ENCODE data around the gene MYPN. TPM values are rescaled to one million over a fixed set of nuclear protein-coding genes. Genes with fewer than 3 reads are reported as not detected.

MYPN gene
- polyA plus RNA-seq, 2 of the 4 experiments (the other 2 are of a cell fraction): 1.5 to 2.1 TPM

GRCh38 chr10:68237173-68237572 is 127.9 kb downstream of the MYPN start:
- no peaks in the 10 kb centered on the region for H3K4me1 ChIP-seq
- ATAC-seq: no peak
- CTCF ChIA-PET: interaction anchor here (1.3 to 1.4 kb wide), 3 partner anchors 17 to 24 kb away, joined by 3 to 6 read pairs (median 5); no protein-coding TSS in a partner anchor

GRCh38 chr10:68238371-68238770 is 129.1 kb downstream of the MYPN start:
- no peak overlapping the region for H3K4me2 ChIP-seq
- H3K9me3 ChIP-seq: no peaks in the 10 kb centered on the region
- ChIA-PET CTCF (interaction anchor here (1.2 to 1.8 kb wide), 2 partner anchors 8 to 26 kb away, joined by 3 to 5 read pairs; no protein-coding TSS in a partner anchor), POLR2A (no interaction called here)
- H3K4me1 ChIP-seq: no peaks in the 10 kb centered on the region
- no peak for TF ChIP-seq RFX5 (IDR thresholded peaks at IDR 0.05)
- TF ChIP-seq E2F6 (IDR thresholded peaks at IDR 0.05; ENCODE audit: borderline replicate concordance, low read depth): no peak
- no peak for TF ChIP-seq SREBF2 (IDR thresholded peaks at IDR 0.05)
- no peak for TF ChIP-seq HOXB13 (CRISPR knock-in tag; IDR thresholded peaks at IDR 0.05; ENCODE audit: low read depth)
- TF ChIP-seq EHF (CRISPR knock-in tag; IDR thresholded peaks at IDR 0.05): no peak
- TF ChIP-seq TFCP2L1 (CRISPR knock-in tag; IDR thresholded peaks at IDR 0.05): no peak
- 71% methylated on average over 6 of the region's 6 CpGs for WGBS (ENCODE audit: missing lambda C conversion rate)
- no peak for FAIRE-seq
- no peak overlapping the region for H3K27ac ChIP-seq
- ATAC-seq: no peak; a peak in 1 of 6 replicates
- H3K4me3 ChIP-seq: no peak overlapping the region
- DNase-seq (ENCODE audit: low read depth in 1 of 2, low spot score in 1 of 2): no peak

More at GRCh38 chr10:68237173-68237572, 127.9 kb downstream of the MYPN start:
- TF ChIP-seq NR3C1 (IDR thresholded peaks at IDR 0.05): no peak
- TF ChIP-seq MAFK (IDR thresholded peaks at IDR 0.05; ENCODE audit: partially characterized antibody): peak; percentile 50
- 63% methylated on average over 3 of the region's 3 CpGs for WGBS (ENCODE audit: missing lambda C conversion rate)
- no peaks in the 10 kb centered on the region for H3K9me3 ChIP-seq
- no peak overlapping the region for H3K27ac ChIP-seq
- no peak overlapping the region for H3K4me2 ChIP-seq
- no peak for FAIRE-seq
- POLR2A ChIA-PET: no interaction called here
- no peak for DNase-seq (ENCODE audit: low read depth in 1 of 2, low spot score in 1 of 2)
- H3K4me3 ChIP-seq: no peak overlapping the region

- Histone ChIP-seq H3K27ac (no peak overlapping the region), H3K9me3 (no peaks in the 10 kb centered on the region), H3K4me1 (no peaks in the 10 kb centered on the region), H3K4me2 (no peak overlapping the region), H3K4me3 (no peak overlapping the region)
- ChIA-PET CTCF (interaction anchor here (1.2 to 1.8 kb wide), 2 partner anchors 8 to 26 kb away, joined by 3 to 5 read pairs; no protein-coding TSS in a partner anchor), POLR2A (no interaction called here)
- FAIRE-seq (no peak), ATAC-seq (peak in 1 of 2 experiments; percentile 57; a peak in 3 of 6 replicates), DNase-seq (ENCODE audit: low read depth in 1 of 2, low spot score in 1 of 2) (no peak)
- no peak for TF ChIP-seq CEBPB (IDR thresholded peaks at IDR 0.05)
- no peak for TF ChIP-seq MAX (IDR thresholded peaks at IDR 0.05)
- no peak for TF ChIP-seq FOSB (CRISPR knock-in tag; IDR thresholded peaks at IDR 0.05)
- no peak for TF ChIP-seq EHF (CRISPR knock-in tag; IDR thresholded peaks at IDR 0.05)
- TF ChIP-seq SREBF2 (IDR thresholded peaks at IDR 0.05): no peak
- TF ChIP-seq CBX2 (IDR thresholded peaks at IDR 0.05; ENCODE audit: borderline replicate concordance, low read depth): no peak
- no peak for TF ChIP-seq CHD4 (IDR thresholded peaks at IDR 0.05; ENCODE audit: borderline replicate concordance)
- no peak for TF ChIP-seq TP53 (CRISPR knock-in tag; IDR thresholded peaks at IDR 0.05)
- no peak for TF ChIP-seq POLR2AphosphoS2 (conservative IDR thresholded peaks at IDR 0.05; ENCODE audit: low read length)
- TF ChIP-seq JUNB (IDR thresholded peaks at IDR 0.05): no peak
- TF ChIP-seq HMGXB4 (CRISPR knock-in tag; IDR thresholded peaks at IDR 0.05; ENCODE audit: borderline replicate concordance): no peak
- no peak for TF ChIP-seq RAD21 (conservative IDR thresholded peaks at IDR 0.05 in 1 of 2, IDR thresholded peaks at IDR 0.05 in 1 of 2)
- no peak for TF ChIP-seq NFE2L2 (conservative IDR thresholded peaks at IDR 0.05; ENCODE audit: low read length)
- TF ChIP-seq FOSL2 (IDR thresholded peaks at IDR 0.05): no peak
- no peak for TF ChIP-seq FOSL2 (CRISPR knock-in tag; IDR thresholded peaks at IDR 0.05)
- TF ChIP-seq REST (IDR thresholded peaks at IDR 0.05): no peak
- TF ChIP-seq BHLHE40 (IDR thresholded peaks at IDR 0.05; ENCODE audit: low read depth, low read length): no peak
- WGBS (ENCODE audit: missing lambda C conversion rate): 88% methylated on average over 5 of the region's 5 CpGs
These were observed 129.8 kb downstream of the MYPN start for GRCh38 chr10:68239069-68239468.
